ENCODE data around the gene DPAGT1.

- no peak for TF ChIP-seq CTCF (conservative IDR thresholded peaks at IDR 0.05)
- no peak for TF ChIP-seq EZH2 (IDR thresholded peaks at IDR 0.05; ENCODE audit: low read depth)
These were observed 10.8 kb upstream of the DPAGT1 start for GRCh38 chr11:119112314-119113020.

Data from PC-9 (cell line).